Stimulated activated CD8-positive, alpha-beta memory T cell treated with anti-CD3 and anti-CD28 coated beads, Interleukin-4, amount 100 ng/mL, for 24 hours (primary cell): ENCODE results near the gene FRMD8.
"Not testable (repeated sequence)": the region's sequence is repeated elsewhere in the genome, so short reads cannot be mapped to it uniquely, and the experiment has no call there.

ENCODE experiments used
- DNase-seq: peaks from one replicate; pipeline ENCODE4 v3.0.0-alpha.2; 2020; ENCODE audit warnings: low read depth

Gene FRMD8

GRCh38 chr11:65436412-65437032 is 50.1 kb downstream of the FRMD8 start:
- DNase-seq = no peak

- no peak for DNase-seq
These were observed 51.2 kb downstream of the FRMD8 start for GRCh38 chr11:65437436-65438227.

- DNase-seq = no peak
These were observed 52.1 kb downstream of the FRMD8 start for GRCh38 chr11:65438257-65439151.

DNA sequence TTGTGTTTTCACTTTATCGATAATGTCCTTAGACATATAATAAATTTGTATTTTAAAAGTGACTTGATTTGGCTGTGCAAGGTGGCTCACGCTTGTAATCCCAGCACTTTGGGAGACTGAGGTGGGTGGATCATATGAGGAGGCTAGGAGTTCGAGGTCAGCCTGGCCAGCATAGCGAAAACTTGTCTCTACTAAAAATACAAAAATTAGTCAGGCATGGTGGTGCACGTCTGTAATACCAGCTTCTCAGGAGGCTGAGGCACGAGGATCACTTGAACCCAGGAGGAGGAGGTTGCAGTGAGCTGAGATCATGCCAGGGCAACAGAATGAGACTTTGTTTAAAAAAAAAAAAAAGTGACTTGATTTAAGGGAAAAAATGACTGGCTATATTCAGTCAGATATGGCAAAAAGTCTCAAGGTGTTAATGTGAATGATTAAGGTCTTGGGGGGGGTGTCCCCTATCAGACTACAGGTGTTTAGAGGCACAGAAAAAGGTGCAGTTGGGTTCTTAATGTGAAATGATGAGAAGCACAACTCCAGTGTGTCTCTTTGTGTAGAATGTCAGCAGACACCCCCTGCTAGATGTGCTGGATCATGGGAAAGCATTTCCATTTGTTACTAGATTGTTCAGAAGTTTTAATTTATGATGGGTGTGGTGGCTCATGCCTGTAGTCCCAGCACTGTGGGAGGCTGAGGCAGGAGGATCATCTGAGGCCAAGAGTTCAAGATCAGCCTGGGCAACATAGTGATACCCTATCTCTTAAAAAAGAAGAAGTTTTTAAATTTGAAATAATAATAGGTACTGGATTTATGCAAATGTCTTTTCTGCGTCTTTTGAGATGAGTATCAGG is 53.1 kb downstream of the FRMD8 start:
- no peak for DNase-seq

GRCh38 chr11:65440831-65441499 is 54.5 kb downstream of the FRMD8 start:
- DNase-seq = no peak

DNA sequence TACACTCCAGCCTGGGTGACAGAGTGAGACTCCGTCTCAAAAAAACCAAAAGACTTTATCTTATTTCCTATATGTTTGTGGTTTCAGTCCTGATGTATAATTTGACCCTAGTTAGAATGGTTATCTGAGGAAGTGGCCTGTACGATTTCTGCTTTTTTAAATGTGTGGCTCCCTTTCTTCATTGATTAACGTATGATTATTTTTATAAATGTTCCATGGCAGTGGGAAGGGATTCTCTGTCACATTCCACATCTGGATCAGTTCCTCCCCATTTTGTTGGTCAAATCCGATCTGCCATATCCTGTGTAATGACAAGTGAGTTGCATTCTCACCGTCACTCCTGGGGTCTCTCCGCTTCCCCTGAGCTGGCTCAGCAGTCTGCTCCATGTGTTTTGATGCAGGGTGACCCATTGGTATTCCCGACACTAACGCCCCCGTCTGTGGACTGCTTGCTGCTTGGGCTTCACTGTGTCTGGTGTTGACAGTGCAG is 56.5 kb downstream of the FRMD8 start:
- DNase-seq = no peak

- no peak for DNase-seq
These were observed 58.0 kb downstream of the FRMD8 start for GRCh38 chr11:65444314-65445051.

GRCh38 chr11:65445101-65445603 is 58.7 kb downstream of the FRMD8 start:
- DNase-seq = no peak

DNA sequence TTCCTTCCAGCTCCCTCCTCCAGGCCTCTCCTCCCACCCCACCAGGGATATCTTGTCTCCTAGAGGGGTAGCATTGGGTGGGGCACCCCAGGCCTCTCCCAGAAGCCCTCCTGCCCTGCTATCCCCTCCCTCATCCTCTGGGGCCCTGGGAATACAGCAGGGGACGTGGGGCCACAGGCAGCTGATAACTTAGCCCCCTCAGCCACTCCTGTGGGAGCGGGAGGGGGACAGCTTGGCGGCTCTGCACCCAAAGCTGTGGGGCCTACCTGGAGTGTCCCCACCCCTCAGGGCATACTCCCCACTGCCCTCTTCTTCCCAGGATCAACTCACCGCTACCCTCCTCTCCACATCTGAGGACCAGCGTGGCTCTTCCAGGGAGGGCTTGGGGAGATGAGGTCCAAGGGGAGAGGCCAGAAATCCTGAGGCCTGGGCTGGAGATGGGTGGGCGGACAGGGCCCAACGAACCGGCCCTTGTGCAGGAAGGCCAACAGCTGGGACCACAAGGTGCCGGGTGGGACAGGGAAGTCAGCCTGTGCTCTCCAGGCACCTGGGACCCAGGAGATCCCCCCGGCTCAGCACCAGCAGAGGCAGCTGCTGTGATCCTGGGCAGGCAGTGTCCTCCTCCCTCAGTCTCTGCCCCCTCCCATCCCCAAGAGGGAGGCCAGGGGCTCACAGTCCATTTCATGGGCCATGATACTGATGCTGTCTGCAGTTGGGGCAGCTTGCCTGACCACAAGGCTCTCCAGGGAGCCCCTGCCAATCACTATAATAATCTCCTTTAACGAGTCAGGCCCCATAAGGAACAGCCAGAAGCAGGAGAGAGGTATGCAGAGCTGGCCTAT is 59.4 kb downstream of the FRMD8 start:
- no peak for DNase-seq

- no peak for DNase-seq
These were observed 60.2 kb downstream of the FRMD8 start for GRCh38 chr11:65446446-65447277.

- DNase-seq = no peak
These were observed 61.6 kb downstream of the FRMD8 start for GRCh38 chr11:65448074-65448417.

- DNase-seq = no peak
These were observed 62.1 kb downstream of the FRMD8 start for GRCh38 chr11:65448418-65449105.

DNA sequence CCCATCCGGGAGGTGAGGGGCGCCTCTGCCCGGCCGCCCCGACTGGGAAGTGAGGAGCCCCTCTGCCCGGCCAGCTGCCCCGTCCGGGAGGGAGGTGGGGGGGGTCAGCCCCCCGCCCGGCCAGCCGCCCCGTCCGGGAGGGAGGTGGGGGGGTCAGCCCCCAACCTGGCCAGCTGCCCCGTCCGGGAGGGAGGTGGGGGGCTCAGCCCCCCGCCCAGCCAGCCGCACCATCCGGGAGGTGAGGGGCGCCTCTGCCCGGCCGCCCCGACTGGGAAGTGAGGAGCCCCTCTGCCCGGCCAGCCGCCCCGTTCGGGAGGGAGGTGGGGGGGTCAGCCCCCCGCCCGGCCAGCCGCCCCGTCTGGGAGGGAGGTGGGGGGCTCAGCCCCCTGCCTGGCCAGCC is 64.9 kb downstream of the FRMD8 start:
- DNase-seq = not testable (repeated sequence)

- not testable (repeated sequence) for DNase-seq
These were observed 65.8 kb downstream of the FRMD8 start for GRCh38 chr11:65452259-65452658.

DNA sequence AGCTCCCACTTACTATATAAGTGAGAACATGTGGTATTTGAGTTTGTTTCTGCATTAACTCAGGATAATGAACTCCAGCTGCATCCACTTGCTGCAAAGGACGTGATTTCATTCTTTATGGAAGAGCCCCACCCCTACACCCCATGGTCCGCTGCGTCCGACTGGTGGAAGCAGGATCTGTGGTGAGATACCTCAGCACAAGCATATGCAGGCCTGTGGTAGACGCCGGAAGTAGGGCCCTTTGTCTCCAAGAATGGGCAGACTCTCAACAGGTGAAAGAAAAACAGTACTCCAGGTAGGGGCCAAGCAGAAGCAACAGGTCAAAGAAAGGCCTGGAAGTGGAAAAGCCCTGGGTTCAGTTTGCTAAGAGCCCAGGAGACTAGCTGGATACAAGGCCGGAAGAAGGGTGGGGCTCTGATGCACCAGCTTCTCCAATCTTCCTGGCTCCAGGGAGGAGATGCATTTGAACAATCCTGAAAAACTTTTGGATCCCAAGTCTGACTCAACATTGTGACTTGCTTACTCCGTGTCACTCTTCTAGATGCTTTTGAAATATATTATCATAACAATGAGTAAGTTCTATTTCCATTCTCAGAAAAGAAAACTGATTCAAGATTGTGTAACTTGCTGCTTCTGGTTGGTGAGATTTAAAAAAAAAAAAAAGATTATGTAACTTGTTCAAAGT is 66.5 kb downstream of the FRMD8 start:
- DNase-seq = no peak

- no peak for DNase-seq
These were observed 67.9 kb downstream of the FRMD8 start for GRCh38 chr11:65454311-65454695.
